DOHH2 (cell line): ENCODE measurements around the gene VSNL1.

Source experiments
- H3F3A ChIP-seq: fragments of 200-600 bp; sonication (generic), shearing (Covaris generic); 2 replicates; pipeline ENCODE4 v1.6.0; 2016; ENCODE audit warnings: antibody characterized with exemption, mild to moderate bottlenecking; ENCODE audit not compliant: control insufficient read depth, insufficient read depth
- H3K27ac ChIP-seq: fragments of 200-600 bp; sonication (generic); 2 replicates; pipeline ENCODE4 v1.5.1; 2014; ENCODE audit warnings: low read depth, mild to moderate bottlenecking, low read length, moderate library complexity
- H3K27me3 ChIP-seq: fragments of 200-600 bp; sonication (generic); 2 replicates; pipeline ENCODE4 v1.6.1; 2014; ENCODE audit warnings: mild to moderate bottlenecking, low read length, mixed read lengths; ENCODE audit not compliant: control insufficient read depth
- H3K36me3 ChIP-seq: fragments of 200-600 bp; sonication (generic); 2 replicates; pipeline ENCODE4 v1.6.1; 2014; ENCODE audit warnings: mild to moderate bottlenecking, low read length, moderate library complexity, mixed read lengths; ENCODE audit not compliant: control insufficient read depth
- H3K4me1 ChIP-seq: fragments of 200-600 bp; sonication (generic); 2 replicates; pipeline ENCODE4 v1.6.1; 2014; ENCODE audit warnings: mild to moderate bottlenecking, low read length, mixed read lengths; ENCODE audit not compliant: control insufficient read depth
- H3K4me2 ChIP-seq: fragments of 200-600 bp; sonication (generic); 2 replicates; pipeline ENCODE4 v1.6.0; 2014; ENCODE audit warnings: mild to moderate bottlenecking, low read length, moderate library complexity
- H3K4me3 ChIP-seq: fragments of 200-600 bp; sonication (generic); 2 replicates; pipeline ENCODE4 v1.5.1; 2014; ENCODE audit warnings: mild to moderate bottlenecking, low read length, mixed read lengths
- H3K79me2 ChIP-seq: fragments of 200-600 bp; sonication (generic); 2 replicates; pipeline ENCODE4 v1.6.1; 2014; ENCODE audit warnings: mild to moderate bottlenecking, low read length, mixed read lengths; ENCODE audit not compliant: control insufficient read depth
- H3K9me2 ChIP-seq: fragments of 200-600 bp; sonication (generic); replicated peaks from 2 replicates; pipeline ENCODE4 v1.6.1; 2014; ENCODE audit warnings: mild to moderate bottlenecking, low read length, mixed read lengths; ENCODE audit not compliant: control insufficient read depth
- H3K9me3 ChIP-seq: fragments of 200-600 bp; sonication (generic); 2 replicates; pipeline ENCODE4 v1.6.1; 2014; ENCODE audit warnings: antibody characterized with exemption, low read length, mixed read lengths; ENCODE audit not compliant: control insufficient read depth, insufficient read depth
- H4K20me1 ChIP-seq: fragments of 200-600 bp; sonication (generic); 2 replicates; pipeline ENCODE4 v1.6.0; 2014; ENCODE audit warnings: low read depth, mild to moderate bottlenecking, antibody characterized with exemption, low read length, moderate library complexity; ENCODE audit not compliant: control insufficient read depth, insufficient read depth
- CTCF ChIP-seq: fragments of 200-600 bp; sonication (generic); IDR thresholded peaks from one replicate; pipeline ENCODE4 v1.5.1; 2014; ENCODE audit warnings: antibody characterized with exemption, mild to moderate bottlenecking, low read depth, low read length; ENCODE audit not compliant: poor library complexity, severe bottlenecking
- EZH2phosphoT487 ChIP-seq: fragments of 200-600 bp; sonication (generic); IDR thresholded peaks from 2 replicates; pipeline ENCODE4 v1.6.1; 2017; ENCODE audit warnings: borderline replicate concordance, mild to moderate bottlenecking, antibody characterized with exemption, low read length, moderate library complexity, mixed read lengths

Gene VSNL1

DNA sequence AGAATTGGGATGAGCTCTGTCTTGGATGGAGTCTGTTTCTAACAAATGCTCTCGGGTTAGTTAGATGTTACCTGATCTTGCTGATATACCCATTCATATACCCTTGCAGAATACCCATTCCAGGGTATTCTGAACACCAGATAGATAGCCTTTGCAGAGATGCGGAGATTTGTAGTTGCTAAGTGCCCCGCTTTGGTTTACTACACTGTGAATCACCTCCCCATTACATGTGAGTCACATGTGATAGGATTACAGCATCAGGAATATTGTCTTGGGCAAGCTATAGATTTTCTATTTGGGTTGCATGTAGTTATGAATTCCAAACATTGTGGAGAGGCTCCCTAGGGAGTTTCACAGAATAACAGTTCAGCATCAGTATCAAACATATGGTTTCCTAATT lies 3.8 kb downstream of the VSNL1 start:
- no peaks in the 10 kb centered on the region for H3K79me2 ChIP-seq
- H4K20me1 ChIP-seq: no peaks in the 10 kb centered on the region
- H3K9me2 ChIP-seq: no peaks in the 10 kb centered on the region
- peaks cover 30% of the 10 kb centered on the region for H3K27me3 ChIP-seq
- no peak overlapping the region for H3K4me3 ChIP-seq
- H3K27ac ChIP-seq: no peak overlapping the region
- H3K4me2 ChIP-seq: no peak overlapping the region
- no peak for TF ChIP-seq CTCF
- H3F3A ChIP-seq: no peaks in the 10 kb centered on the region
- no peaks in the 10 kb centered on the region for H3K9me3 ChIP-seq
- no peaks in the 10 kb centered on the region for H3K4me1 ChIP-seq
- no peaks in the 10 kb centered on the region for H3K36me3 ChIP-seq

DNA sequence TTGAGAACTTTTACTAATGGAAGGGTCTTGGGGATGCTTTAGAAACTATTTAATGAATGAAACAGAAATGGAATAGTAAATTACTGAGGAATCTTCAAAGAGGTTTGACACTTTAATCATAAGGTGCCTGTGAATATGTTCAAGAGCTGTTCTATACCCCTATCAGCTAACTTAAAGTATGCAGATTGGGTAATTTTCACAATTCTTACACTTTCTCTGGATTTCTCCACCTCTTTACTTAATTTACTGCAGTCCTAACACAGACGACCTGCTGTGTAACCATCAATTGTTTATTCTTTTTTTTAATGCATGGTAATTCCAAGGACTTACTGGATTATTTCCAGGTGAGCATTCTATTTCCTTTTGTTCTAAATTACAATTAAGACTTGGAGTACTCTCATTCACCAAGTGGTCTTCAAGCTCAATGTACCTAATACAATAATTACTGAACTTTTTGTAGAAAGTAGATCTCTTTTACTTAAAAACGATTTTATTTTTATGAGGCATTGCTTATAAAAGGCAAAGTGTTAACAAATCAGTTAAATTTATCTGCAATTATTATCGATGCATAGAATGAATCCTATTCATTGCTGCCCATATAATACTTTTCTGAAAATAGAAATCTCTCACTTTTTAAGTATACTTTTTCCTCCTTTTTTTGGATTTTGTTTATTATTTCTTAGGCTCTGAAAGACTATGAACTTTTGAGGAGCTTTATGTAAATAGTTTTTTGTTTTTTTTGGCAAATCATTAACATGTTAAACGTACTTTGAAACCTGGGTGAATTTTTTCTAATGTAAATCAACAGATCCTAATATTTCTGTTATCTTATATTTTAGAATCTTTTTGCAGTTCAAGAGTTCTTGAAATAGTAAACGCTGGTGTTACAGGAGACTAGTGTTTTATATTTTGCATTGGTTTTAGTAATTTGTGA lies 5.5 kb downstream of the VSNL1 start:
- no peak overlapping the region for H3K4me2 ChIP-seq
- no peak overlapping the region for H3K27ac ChIP-seq
- H3K4me3 ChIP-seq: no peak overlapping the region
- no peaks in the 10 kb centered on the region for H3K9me3 ChIP-seq
- H3K27me3 ChIP-seq: peaks cover 18% of the 10 kb centered on the region
- H3K36me3 ChIP-seq: no peaks in the 10 kb centered on the region
- no peaks in the 10 kb centered on the region for H3K4me1 ChIP-seq
- H3K9me2 ChIP-seq: no peaks in the 10 kb centered on the region
- no peaks in the 10 kb centered on the region for H4K20me1 ChIP-seq
- H3K79me2 ChIP-seq: no peaks in the 10 kb centered on the region
- TF ChIP-seq CTCF: no peak
- no peak for TF ChIP-seq EZH2phosphoT487
- no peaks in the 10 kb centered on the region for H3F3A ChIP-seq

GRCh38 chr2:17547237-17547636 lies 6.7 kb downstream of the VSNL1 start:
- no peaks in the 10 kb centered on the region for H3K79me2 ChIP-seq
- H3K9me2 ChIP-seq: no peaks in the 10 kb centered on the region
- no peak for TF ChIP-seq EZH2phosphoT487
- no peak overlapping the region for H3K27ac ChIP-seq
- H3K36me3 ChIP-seq: no peaks in the 10 kb centered on the region
- no peak overlapping the region for H3K4me3 ChIP-seq
- no peaks in the 10 kb centered on the region for H3K4me1 ChIP-seq
- no peaks in the 10 kb centered on the region for H4K20me1 ChIP-seq
- no peaks in the 10 kb centered on the region for H3K9me3 ChIP-seq
- H3K27me3 ChIP-seq: peaks cover 10% of the 10 kb centered on the region; the same call in 1 of the 2 replicates
- no peak overlapping the region for H3K4me2 ChIP-seq
- H3F3A ChIP-seq: no peaks in the 10 kb centered on the region

DNA sequence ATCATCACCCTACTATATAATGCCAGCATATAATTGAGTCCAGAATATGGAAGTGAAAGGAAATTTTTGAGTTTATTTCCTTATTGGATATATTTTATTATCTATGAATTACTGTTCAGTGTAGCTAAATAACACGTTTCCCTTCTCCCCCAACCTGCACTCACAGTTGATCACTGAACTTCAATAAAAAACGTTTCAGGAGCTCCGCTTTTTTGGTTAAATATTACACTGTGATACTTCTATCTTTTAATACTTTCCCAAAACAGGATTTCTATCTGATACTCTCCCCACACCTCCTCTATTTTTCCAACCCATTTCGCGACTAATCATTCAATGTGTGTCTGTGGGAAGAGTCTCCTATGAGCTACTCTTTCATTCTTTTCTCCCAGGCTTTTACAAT lies 7.2 kb downstream of the VSNL1 start:
- H3K4me2 ChIP-seq: no peak overlapping the region
- TF ChIP-seq CTCF (no peak), EZH2phosphoT487 (no peak)
- no peak overlapping the region for H3K27ac ChIP-seq
- H3K4me1 ChIP-seq: no peaks in the 10 kb centered on the region
- no peaks in the 10 kb centered on the region for H3K36me3 ChIP-seq
- no peak overlapping the region for H3K4me3 ChIP-seq
- no peaks in the 10 kb centered on the region for H3K9me2 ChIP-seq
- H3K79me2 ChIP-seq: no peaks in the 10 kb centered on the region
- H3F3A ChIP-seq: no peaks in the 10 kb centered on the region
- no peaks in the 10 kb centered on the region for H4K20me1 ChIP-seq
- H3K27me3 ChIP-seq: peaks cover 7% of the 10 kb centered on the region; the same call in 1 of the 2 replicates
- no peaks in the 10 kb centered on the region for H3K9me3 ChIP-seq
